ENCODE measurements around the gene PCDHGB4.

- peak in 1 of 2 donors; percentile 26 for TF ChIP-seq CTCF (IDR thresholded peaks at IDR 0.05)
- TF ChIP-seq EP300 (IDR thresholded peaks at IDR 0.05): no peak
Observed at GRCh38 chr5:141430332-141431113, 43.0 kb downstream of the PCDHGB4 start, which contains the start of gene PCDHGA12.

Measured in suprapubic skin (tissue), 3 donors.